Lung (tissue), 13 donors: ENCODE results near the gene OSR1. TPM values are rescaled to one million over a fixed set of nuclear protein-coding genes. Genes with fewer than 3 reads are reported as not detected.

Experiments used
- ATAC-seq: fragments of 200-7000 bp; cut with Tn5 transposase; one replicate; pipeline ENCODE4 v1.9.1; 2020; ENCODE audit warnings: moderate number of reproducible peaks; ENCODE audit not compliant: insufficient read depth, low FRiP score
- DNase-seq, 3 donors: peaks; one replicate each; pipeline ENCODE4 v3.0.0-alpha.2; 2013 to 2017
- H3K27ac ChIP-seq, 2 donors: one replicate each; pipeline ENCODE4 v1.5.1; 2013; ENCODE audit warnings: mild to moderate bottlenecking in 2 of 2, moderate library complexity in 2 of 2, control low read depth in 1 of 2, inconsistent platforms in 1 of 2, low read depth in 1 of 2, low read length in 1 of 2
- H3K27me3 ChIP-seq, 3 donors: one replicate each; pipeline ENCODE4 v1.5.1; 2013; ENCODE audit warnings: low read length in 2 of 3; ENCODE audit not compliant: control insufficient read depth in 3 of 3, insufficient read depth in 3 of 3
- H3K36me3 ChIP-seq, 4 donors: one replicate each; pipeline ENCODE4 v1.5.1; 2013; ENCODE audit warnings: low read length in 4 of 4, mild to moderate bottlenecking in 1 of 4, moderate library complexity in 1 of 4; ENCODE audit not compliant: control insufficient read depth in 4 of 4, insufficient read depth in 4 of 4
- H3K4me1 ChIP-seq, 5 donors: one replicate each; pipeline ENCODE4 v1.5.1; 2013; ENCODE audit warnings: low read length in 5 of 5, mild to moderate bottlenecking in 2 of 5, moderate library complexity in 1 of 5; ENCODE audit not compliant: control insufficient read depth in 5 of 5, insufficient read depth in 5 of 5
- H3K4me3 ChIP-seq: one replicate; pipeline ENCODE4 v1.5.1; 2013; ENCODE audit warnings: mild to moderate bottlenecking, control low read depth, moderate library complexity
- H3K9ac ChIP-seq, 2 donors: one replicate each; pipeline ENCODE4 v1.5.1; 2013; ENCODE audit warnings: low read length in 2 of 2, control low read depth in 1 of 2; ENCODE audit not compliant: insufficient read depth in 1 of 2
- H3K9me3 ChIP-seq, 4 donors: one replicate each; pipeline ENCODE4 v1.5.1; 2013; ENCODE audit warnings: low read length in 3 of 4, mild to moderate bottlenecking in 1 of 4, moderate library complexity in 1 of 4; ENCODE audit not compliant: control insufficient read depth in 4 of 4, insufficient read depth in 3 of 4
- CTCF ChIP-seq: IDR thresholded peaks from 2 replicates; pipeline ENCODE4 v1.5.1; 2012; ENCODE audit warnings: mild to moderate bottlenecking; ENCODE audit errors: control extremely low read depth, extremely low read depth
- WGBS, 2 donors: extraction: QIAGEN DNeasy Blood & Tissue Kit; methylation state at CpG; one replicate each; pipeline ENCODE4 v1.1.7; 2013; 5-methylcytosine and 5-hydroxymethylcytosine counted together
- polyA plus RNA-seq, 2 donors: library from polyadenylated mRNA; stranded (reverse); fragments of 200-250 nt; gene quantifications; one replicate each; pipeline ENCODE4 v1.2.1, GENCODE V29; 2013
- small RNA-seq: library from RNA; depleted of rRNA; stranded (forward); fragments of <200 nt; gene quantifications from one replicate; pipeline ENCODE3, GENCODE V24; 2014; ENCODE audit warnings: low replicate concordance
- total RNA-seq, 2 donors: library from RNA; depleted of rRNA in 1 of 2; stranded (reverse); fragments of >200 nt in 1 of 2; gene quantifications; one replicate each; pipeline ENCODE4 v1.2.1, GENCODE V29; 2014 to 2021
- donor health status: control.
- donor health status: control.
- donor health status: Bipolar disorder and iron deficiency.
- donor health status: healthy.
- donor health status: DM: yes; HTN: yes; CAD: no.

The OSR1 gene
- total and polyA plus RNA-seq, 4 donors: 8.6 to 36.2 (median 22.3) TPM

DNA sequence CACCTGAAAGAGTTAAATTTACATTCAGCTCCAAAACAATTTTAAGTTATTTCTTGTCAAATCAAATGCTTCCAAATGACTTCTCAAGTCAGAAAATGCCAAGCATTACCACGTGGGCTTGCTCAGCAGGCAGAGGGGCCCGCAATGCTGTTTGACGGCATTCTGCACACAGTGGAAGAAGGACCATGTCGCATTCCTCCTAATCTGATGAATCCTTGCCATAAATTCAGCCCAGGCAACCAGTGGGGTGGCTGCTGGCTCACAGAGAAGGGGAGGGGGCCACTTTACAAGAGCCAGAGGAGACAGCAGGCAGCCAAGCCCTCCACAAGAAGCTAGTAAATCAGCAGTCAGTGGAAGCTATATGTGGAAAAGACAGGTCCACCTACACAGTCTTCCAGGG, 56.7 kb downstream of the OSR1 start:
- ATAC-seq: no peak
- H3K9me3 ChIP-seq: no peaks in the 10 kb centered on the region
- WGBS, 2 donors: 77 to 90% methylated on average over 4 of the region's 4 CpGs
- peak in 1 of 3 donors; percentile 23 for DNase-seq
- no peak overlapping the region for H3K27ac ChIP-seq
- no peak overlapping the region for H3K4me3 ChIP-seq
- H3K27me3 ChIP-seq: no peaks in the 10 kb centered on the region
- TF ChIP-seq CTCF: no peak
- H3K4me1 ChIP-seq: peaks cover 0 to 15% (median 0%) of the 10 kb centered on the region in 5 donors
- no peaks in the 10 kb centered on the region for H3K36me3 ChIP-seq
- H3K9ac ChIP-seq: no peak overlapping the region

Small RNA genes lying within 50 kb of the gene (small RNA-seq; reads per million reads assigned to genes)
- 0.12 reads per million for gene MIR4757
